ENCODE measurements around the gene TSC2. TPM values are rescaled to one million over a fixed set of nuclear protein-coding genes. Genes with fewer than 3 reads are reported as not detected.
A peak's percentile ranks its signal among the peaks of the same experiment; 100 is the strongest.

Gene TSC2
- 10 to 100 TPM; 31.1 to 66.6 TPM for polyA plus RNA-seq

DNA sequence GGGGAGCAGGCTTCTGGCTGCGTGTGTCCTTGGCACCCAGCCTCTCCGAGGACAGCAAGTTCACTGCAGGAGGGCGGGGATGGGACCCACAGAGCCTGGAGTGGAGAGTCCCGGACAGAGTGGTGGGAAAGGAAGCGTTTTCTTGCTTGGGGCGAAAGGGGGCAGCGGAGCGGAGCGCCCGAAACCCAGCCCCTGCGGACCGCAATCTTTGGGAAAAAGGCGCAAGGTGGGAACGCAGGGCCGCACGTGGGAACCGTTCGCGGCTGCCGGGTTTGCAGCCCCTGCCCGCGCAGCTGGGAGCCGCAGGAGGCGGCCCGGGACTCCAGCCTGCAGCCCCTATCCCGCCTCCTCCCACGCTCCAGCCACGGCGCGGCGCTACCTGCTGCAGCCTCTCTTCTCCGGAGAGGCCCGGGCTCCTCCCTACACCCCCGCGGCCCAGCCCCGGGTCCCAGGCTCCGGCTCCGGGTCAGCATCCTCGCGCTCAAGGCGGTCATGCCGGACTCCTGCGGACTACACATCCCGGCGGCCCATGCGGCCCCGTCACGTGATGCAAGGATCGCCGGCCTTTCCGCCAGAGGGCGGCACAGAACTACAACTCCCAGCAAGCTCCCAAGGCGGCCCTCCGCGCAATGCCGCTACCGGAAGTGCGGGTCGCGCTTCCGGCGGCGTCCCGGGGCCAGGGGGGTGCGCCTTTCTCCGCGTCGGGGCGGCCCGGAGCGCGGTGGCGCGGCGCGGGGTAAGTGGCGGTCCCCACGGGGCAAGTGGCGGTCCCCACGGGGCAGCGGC lies at the start of gene TSC2, which contains the start of gene NTHL1:
TSS of gene TSC2 (plus strand) at position 656 of the 786 bp plus-strand sequence. CDS start 631 bp downstream, outside the sequence.
TSS of gene NTHL1 (minus strand) at position 505 of the 786 bp plus-strand sequence. CDS start at position 494, 11 bp downstream.
- Histone ChIP-seq H3K9me3 (ENCODE audit: control insufficient read depth in 2 of 2, insufficient read depth in 1 of 2, low read depth in 1 of 2, low read length in 1 of 2) (no peaks in the 10 kb centered on the region), H3K4me3 (ENCODE audit: low read depth in 1 of 2, low read length in 2 of 2) (peak within 1 kb of the TSS; percentile 73 to 98), H3K27ac (ENCODE audit: low read depth in 2 of 2, low read length in 1 of 2) (peak within 1 kb of the TSS; percentile 70 to 74), H3K4me1 (ENCODE audit: control insufficient read depth in 2 of 2, insufficient read depth in 2 of 2, low read length in 1 of 2) (peaks cover 0 to 23% of the 10 kb centered on the region in 2 donors), H3K27me3 (ENCODE audit: control insufficient read depth in 1 of 2, insufficient read depth in 2 of 2, low read length in 2 of 2) (no peaks in the 10 kb centered on the region), H3K36me3 (ENCODE audit: control insufficient read depth in 2 of 2, insufficient read depth in 2 of 2, low read length in 1 of 2) (peaks cover 0 to 11% of the 10 kb centered on the region in 2 donors)
- 0 to 1% methylated on average over 67 to 81 of the region's 81 CpGs for WGBS, 2 donors

DNA sequence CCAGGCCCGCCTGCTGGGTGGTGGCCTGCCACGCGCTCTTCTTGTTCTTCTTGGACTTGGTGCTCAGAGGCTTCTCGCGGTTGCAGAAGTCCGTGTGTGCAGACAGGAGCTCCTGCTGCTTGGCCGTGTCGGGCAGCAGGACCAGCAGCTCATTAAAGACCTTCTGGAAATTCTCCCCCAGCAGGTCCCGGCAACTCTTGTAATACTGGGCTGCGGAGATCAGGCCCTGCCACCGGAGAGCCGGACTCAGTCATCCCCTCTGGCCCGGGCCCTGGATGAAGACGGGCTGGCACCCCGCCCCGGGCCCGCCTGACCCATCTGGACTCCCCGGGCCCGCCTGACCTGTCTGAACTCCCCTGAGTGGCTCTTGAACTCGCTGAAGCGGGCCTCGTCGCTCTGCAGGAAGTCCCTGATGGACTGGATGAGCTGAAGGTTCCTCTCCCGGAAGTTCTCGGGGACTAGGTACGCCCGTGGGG lies 49.4 kb upstream of the TSC2 start:
- Histone ChIP-seq H3K27me3 (ENCODE audit: control insufficient read depth in 1 of 2, insufficient read depth in 2 of 2, low read length in 2 of 2) (no peaks in the 10 kb centered on the region), H3K4me3 (ENCODE audit: low read depth in 1 of 2, low read length in 2 of 2) (no peak overlapping the region), H3K9me3 (ENCODE audit: control insufficient read depth in 2 of 2, insufficient read depth in 1 of 2, low read depth in 1 of 2, low read length in 1 of 2) (no peaks in the 10 kb centered on the region), H3K4me1 (ENCODE audit: control insufficient read depth in 2 of 2, insufficient read depth in 2 of 2, low read length in 1 of 2) (peaks cover 0 to 9% of the 10 kb centered on the region in 2 donors), H3K27ac (ENCODE audit: low read depth in 2 of 2, low read length in 1 of 2) (peak overlapping the region; percentile 29 to 74), H3K36me3 (ENCODE audit: control insufficient read depth in 2 of 2, insufficient read depth in 2 of 2, low read length in 1 of 2) (peaks cover 15 to 59% of the 10 kb centered on the region in 2 donors)
- 85 to 87% methylated on average over 27 of the region's 27 CpGs for WGBS, 2 donors

DNA sequence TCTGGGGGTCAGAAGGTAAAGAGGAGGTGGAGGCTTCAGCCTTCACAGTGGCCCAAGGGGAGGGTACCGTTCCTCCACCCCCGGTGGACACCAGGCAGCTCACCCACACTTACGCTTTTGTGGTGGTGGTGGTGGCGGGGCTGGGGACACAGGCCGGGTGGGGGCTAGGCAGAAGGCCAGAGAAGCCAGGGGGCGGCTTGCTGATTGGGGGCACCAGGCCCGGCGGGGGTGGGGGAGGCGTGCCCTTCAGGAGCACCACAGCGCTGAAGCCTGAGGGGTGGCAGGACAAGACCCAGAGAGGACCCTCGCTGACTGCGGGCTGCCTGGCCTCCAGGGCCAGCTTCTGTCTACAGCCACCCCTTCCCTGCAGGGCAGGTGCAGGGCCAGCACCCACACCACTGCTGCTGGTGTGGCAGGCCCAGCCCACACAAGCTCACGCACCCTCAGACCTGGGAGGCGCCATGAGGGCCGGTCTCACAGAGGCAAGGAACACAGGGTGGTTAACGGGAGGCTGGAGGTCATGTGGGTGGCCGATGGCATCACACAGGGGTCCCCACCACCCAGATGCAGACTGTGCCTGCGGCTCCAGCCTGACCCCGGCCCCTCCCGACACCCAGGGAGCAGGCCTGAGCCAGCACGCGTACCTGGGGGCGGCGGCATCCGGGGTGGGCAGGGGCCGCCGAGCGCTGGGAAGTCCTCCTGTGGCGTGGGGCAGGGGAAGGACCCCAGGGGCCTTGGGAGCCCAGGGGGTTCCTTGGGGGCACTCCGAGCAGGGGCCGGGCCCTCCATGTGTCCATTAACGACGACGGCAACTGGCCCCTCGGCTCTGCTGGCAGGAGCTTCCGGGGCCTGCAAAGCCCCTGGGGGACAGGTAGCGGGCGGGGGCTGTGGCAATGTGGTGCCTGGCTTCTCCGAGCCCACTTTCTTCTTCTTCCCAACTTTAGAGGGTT lies 48.7 kb upstream of the TSC2 start:
- peak overlapping the region; percentile 20 to 21 for H3K27ac ChIP-seq (ENCODE audit: low read depth in 2 of 2, low read length in 1 of 2)
- H3K27me3 ChIP-seq (ENCODE audit: control insufficient read depth in 1 of 2, insufficient read depth in 2 of 2, low read length in 2 of 2): no peaks in the 10 kb centered on the region
- peaks cover 15 to 60% of the 10 kb centered on the region in 2 donors for H3K36me3 ChIP-seq (ENCODE audit: control insufficient read depth in 2 of 2, insufficient read depth in 2 of 2, low read length in 1 of 2)
- H3K9me3 ChIP-seq (ENCODE audit: control insufficient read depth in 2 of 2, insufficient read depth in 1 of 2, low read depth in 1 of 2, low read length in 1 of 2): no peaks in the 10 kb centered on the region
- no peak overlapping the region for H3K4me3 ChIP-seq (ENCODE audit: low read depth in 1 of 2, low read length in 2 of 2)
- WGBS, 2 donors: 93 to 94% methylated on average over 39 of the region's 39 CpGs
- peaks cover 2 to 11% of the 10 kb centered on the region in 2 donors for H3K4me1 ChIP-seq (ENCODE audit: control insufficient read depth in 2 of 2, insufficient read depth in 2 of 2, low read length in 1 of 2)

DNA sequence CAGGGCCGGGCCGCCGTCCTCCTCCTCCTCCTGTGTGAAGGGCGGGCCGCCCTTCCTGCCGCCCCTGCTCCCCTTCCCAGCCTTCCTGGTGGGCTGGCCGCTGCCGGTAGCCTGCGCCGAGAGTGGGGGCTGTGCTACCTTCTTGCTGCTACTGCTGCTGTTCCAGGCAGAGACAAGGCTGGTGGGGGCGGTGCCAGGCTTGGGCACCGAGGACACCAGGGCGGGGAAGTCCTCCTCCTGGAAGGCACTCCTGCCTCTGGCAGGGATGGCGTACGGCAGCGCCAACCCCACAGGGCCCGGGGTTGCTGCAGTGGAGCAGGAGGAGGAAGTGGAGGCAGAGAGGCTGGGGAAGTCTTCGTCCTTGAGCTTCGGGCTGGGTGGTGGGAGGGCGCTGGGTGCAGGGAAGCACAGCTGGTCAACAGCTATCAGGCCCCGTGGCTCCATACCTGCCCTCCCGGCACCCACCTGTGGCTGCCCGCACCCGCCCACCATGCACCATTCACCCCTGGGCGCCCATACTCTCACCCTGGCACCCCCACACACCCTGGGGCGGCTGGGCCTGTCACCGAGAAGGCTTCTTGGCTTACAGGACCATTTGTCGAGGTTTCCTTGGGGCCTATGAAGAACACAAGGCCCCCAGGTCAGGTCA lies 47.8 kb upstream of the TSC2 start:
- peak overlapping the region in 1 of 2 donors; percentile 13 for H3K4me3 ChIP-seq (ENCODE audit: low read depth in 1 of 2, low read length in 2 of 2)
- no peaks in the 10 kb centered on the region for H3K9me3 ChIP-seq (ENCODE audit: control insufficient read depth in 2 of 2, insufficient read depth in 1 of 2, low read depth in 1 of 2, low read length in 1 of 2)
- no peak overlapping the region for H3K27ac ChIP-seq (ENCODE audit: low read depth in 2 of 2, low read length in 1 of 2)
- H3K4me1 ChIP-seq (ENCODE audit: control insufficient read depth in 2 of 2, insufficient read depth in 2 of 2, low read length in 1 of 2): peaks cover 5 to 18% of the 10 kb centered on the region in 2 donors
- H3K36me3 ChIP-seq (ENCODE audit: control insufficient read depth in 2 of 2, insufficient read depth in 2 of 2, low read length in 1 of 2): peaks cover 15 to 62% of the 10 kb centered on the region in 2 donors
- 85 to 86% methylated on average over 27 to 28 of the region's 28 CpGs for WGBS, 2 donors
- no peaks in the 10 kb centered on the region for H3K27me3 ChIP-seq (ENCODE audit: control insufficient read depth in 1 of 2, insufficient read depth in 2 of 2, low read length in 2 of 2)

DNA sequence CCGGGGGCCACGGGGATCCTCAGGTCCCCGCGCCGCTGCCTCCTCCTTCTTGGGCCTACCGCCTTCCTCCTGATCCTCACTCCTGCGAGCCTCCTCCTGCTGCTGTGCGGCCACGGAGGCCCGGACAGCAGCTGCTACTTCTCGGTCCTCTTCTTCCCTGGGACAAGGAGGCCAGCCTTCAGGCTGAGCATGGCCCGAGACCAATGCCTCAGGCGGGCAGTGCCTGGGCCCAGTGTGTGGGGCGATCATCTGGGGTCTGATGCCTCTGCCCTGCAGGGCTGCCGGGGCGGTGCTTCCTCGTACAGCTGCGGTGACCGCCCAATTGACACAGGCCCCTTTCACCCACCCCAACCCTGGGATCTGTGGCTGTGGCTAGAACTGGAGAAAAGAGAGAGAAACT lies 46.8 kb upstream of the TSC2 start:
- no peaks in the 10 kb centered on the region for H3K27me3 ChIP-seq (ENCODE audit: control insufficient read depth in 1 of 2, insufficient read depth in 2 of 2, low read length in 2 of 2)
- peaks cover 5 to 25% of the 10 kb centered on the region in 2 donors for H3K4me1 ChIP-seq (ENCODE audit: control insufficient read depth in 2 of 2, insufficient read depth in 2 of 2, low read length in 1 of 2)
- H3K9me3 ChIP-seq (ENCODE audit: control insufficient read depth in 2 of 2, insufficient read depth in 1 of 2, low read depth in 1 of 2, low read length in 1 of 2): no peaks in the 10 kb centered on the region
- H3K27ac ChIP-seq (ENCODE audit: low read depth in 2 of 2, low read length in 1 of 2): no peak overlapping the region
- WGBS, 2 donors: 95 to 96% methylated on average over 19 of the region's 19 CpGs
- H3K4me3 ChIP-seq (ENCODE audit: low read depth in 1 of 2, low read length in 2 of 2): no peak overlapping the region
- H3K36me3 ChIP-seq (ENCODE audit: control insufficient read depth in 2 of 2, insufficient read depth in 2 of 2, low read length in 1 of 2): peaks cover 15 to 70% of the 10 kb centered on the region in 2 donors

DNA sequence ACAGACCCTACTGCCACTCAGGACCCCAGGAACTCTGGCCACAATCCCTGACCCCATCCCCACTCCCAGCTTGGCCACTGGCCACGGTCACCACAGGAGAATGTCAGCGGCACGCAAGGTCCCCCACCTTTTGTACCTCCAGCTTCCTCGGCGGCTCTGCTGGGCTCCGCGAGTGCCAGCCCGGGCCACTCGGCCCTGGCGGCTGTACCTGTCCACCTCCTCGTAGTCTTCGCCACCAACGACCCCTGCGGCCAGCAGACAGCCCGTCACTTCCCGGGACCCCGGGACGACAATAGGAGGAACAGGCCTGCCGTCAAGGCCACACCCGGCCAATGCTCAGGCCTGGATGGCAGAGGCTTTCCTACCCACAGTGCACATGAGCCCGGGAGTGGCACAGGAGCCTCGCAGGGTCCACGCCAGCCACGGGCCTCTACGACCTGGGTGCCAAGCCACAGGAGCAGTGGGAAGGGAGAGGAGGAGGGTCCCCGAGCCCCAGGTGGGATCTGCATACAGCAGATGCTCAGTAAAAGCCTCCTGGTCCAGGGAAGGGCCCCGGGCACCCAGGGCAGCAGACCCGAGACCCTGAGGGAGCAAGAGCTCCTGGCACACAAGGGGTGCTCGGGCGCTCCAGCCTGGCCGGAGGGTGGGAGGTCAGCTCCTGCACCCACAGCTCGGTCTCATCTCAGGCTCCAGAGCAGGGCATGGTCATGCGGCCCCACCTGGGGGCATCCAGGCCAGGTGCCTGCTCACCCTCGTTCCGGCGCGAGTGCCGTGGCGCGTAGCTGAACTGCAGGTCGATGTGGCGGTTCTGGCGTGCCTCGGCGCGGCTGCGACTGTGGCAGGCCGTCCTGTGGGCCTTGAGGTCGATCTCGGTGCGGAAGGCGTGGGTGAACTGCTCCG lies 46.1 kb upstream of the TSC2 start:
- H3K27ac ChIP-seq (ENCODE audit: low read depth in 2 of 2, low read length in 1 of 2): no peak overlapping the region
- peaks cover 5 to 27% of the 10 kb centered on the region in 2 donors for H3K4me1 ChIP-seq (ENCODE audit: control insufficient read depth in 2 of 2, insufficient read depth in 2 of 2, low read length in 1 of 2)
- peaks cover 15 to 74% of the 10 kb centered on the region in 2 donors for H3K36me3 ChIP-seq (ENCODE audit: control insufficient read depth in 2 of 2, insufficient read depth in 2 of 2, low read length in 1 of 2)
- WGBS, 2 donors: 96 to 97% methylated on average over 52 to 53 of the region's 53 CpGs
- no peaks in the 10 kb centered on the region for H3K27me3 ChIP-seq (ENCODE audit: control insufficient read depth in 1 of 2, insufficient read depth in 2 of 2, low read length in 2 of 2)
- no peak overlapping the region for H3K4me3 ChIP-seq (ENCODE audit: low read depth in 1 of 2, low read length in 2 of 2)
- no peaks in the 10 kb centered on the region for H3K9me3 ChIP-seq (ENCODE audit: control insufficient read depth in 2 of 2, insufficient read depth in 1 of 2, low read depth in 1 of 2, low read length in 1 of 2)

DNA sequence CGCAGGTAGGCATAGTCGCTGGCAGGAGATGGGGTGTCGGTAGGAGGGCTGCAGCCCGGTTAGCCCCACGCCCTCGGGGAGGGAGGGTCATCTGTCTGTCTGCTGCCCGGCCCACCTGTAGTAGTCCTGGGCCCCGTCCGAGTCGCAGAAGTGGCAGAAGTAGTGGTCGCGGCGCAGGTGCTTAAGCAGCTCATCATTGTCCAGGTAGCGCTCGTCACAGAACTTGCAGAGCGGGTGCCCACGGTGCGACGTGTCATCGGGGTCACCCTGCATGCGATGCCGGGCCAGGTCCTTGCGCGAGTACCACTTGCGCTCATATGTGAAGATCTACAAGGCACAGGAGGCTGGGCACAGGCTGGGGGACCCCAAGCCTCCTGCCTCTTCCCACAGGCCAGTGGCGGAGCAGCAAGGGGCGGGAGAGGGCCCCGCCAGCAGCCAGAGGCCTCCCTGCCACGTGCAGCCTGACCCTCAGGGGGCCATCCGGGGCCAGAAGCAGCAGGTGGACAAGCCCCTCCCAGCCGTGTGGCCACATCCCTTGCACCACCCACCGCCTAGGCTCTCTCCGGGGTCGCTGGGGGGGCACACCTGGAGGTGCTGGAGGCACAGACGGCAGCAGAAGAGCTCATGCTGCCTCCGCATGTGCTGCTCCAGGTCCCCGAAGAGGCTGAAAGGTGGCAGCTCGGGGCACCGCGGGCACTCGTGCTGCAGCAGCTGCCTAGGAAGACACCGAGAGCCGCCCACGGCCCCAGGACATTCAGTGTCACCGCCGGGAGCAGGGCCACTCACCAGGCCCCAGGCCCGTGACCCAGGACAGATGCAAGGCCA lies 45.2 kb upstream of the TSC2 start:
- Histone ChIP-seq H3K4me3 (ENCODE audit: low read depth in 1 of 2, low read length in 2 of 2) (no peak overlapping the region), H3K27ac (ENCODE audit: low read depth in 2 of 2, low read length in 1 of 2) (no peak overlapping the region)
- WGBS, 2 donors: 92 to 93% methylated on average over 47 of the region's 47 CpGs

More for the DNA sequence above, 45.2 kb upstream of the TSC2 start:
- peaks cover 12 to 35% of the 10 kb centered on the region in 2 donors for H3K4me1 ChIP-seq (ENCODE audit: control insufficient read depth in 2 of 2, insufficient read depth in 2 of 2, low read length in 1 of 2)
- no peaks in the 10 kb centered on the region for H3K27me3 ChIP-seq (ENCODE audit: control insufficient read depth in 1 of 2, insufficient read depth in 2 of 2, low read length in 2 of 2)
- peaks cover 15 to 71% of the 10 kb centered on the region in 2 donors for H3K36me3 ChIP-seq (ENCODE audit: control insufficient read depth in 2 of 2, insufficient read depth in 2 of 2, low read length in 1 of 2)
- no peaks in the 10 kb centered on the region for H3K9me3 ChIP-seq (ENCODE audit: control insufficient read depth in 2 of 2, insufficient read depth in 1 of 2, low read depth in 1 of 2, low read length in 1 of 2)

Measured in esophagus (tissue), 2 donors.